GM18873 (cell line): Measurements from ENCODE around the gene NMUR1.
"Not testable (repeated sequence)": the region's sequence is repeated elsewhere in the genome, so short reads cannot be mapped to it uniquely, and the experiment has no call there.

ENCODE experiments used
- ATAC-seq: cut with Tn5 transposase; IDR thresholded peaks from one replicate; pipeline ENCODE4 v1.9.1; 2021; ENCODE audit warnings: mild to moderate bottlenecking, moderate library complexity, moderate number of reproducible peaks; ENCODE audit not compliant: unreplicated experiment, low FRiP score

The NMUR1 gene

GRCh38 chr2:231530099-231531011, at the start of gene NMUR1:
Gene NMUR1 (minus strand): TSS chr2:231530445. CDS start chr2:231530361, 84 bp downstream.
- ATAC-seq, result no peak

GRCh38 chr2:231579560-231579959, 49.3 kb upstream of the NMUR1 start:
- no peak for ATAC-seq

- not testable (repeated sequence) for ATAC-seq
These were observed 48.4 kb upstream of the NMUR1 start for GRCh38 chr2:231578655-231579054.

GRCh38 chr2:231576465-231576864, 46.2 kb upstream of the NMUR1 start:
- ATAC-seq, result no peak

- ATAC-seq, result no peak
These were observed 45.5 kb upstream of the NMUR1 start for GRCh38 chr2:231575612-231576256.

GRCh38 chr2:231573698-231574421, 43.6 kb upstream of the NMUR1 start:
- ATAC-seq, result no peak

GRCh38 chr2:231573096-231573495, 42.9 kb upstream of the NMUR1 start:
- no peak for ATAC-seq

- no peak for ATAC-seq
These were observed 41.5 kb upstream of the NMUR1 start for GRCh38 chr2:231571661-231572191.

- ATAC-seq, result not testable (repeated sequence)
These were observed 40.7 kb upstream of the NMUR1 start for GRCh38 chr2:231570915-231571314.

GRCh38 chr2:231568785-231569435, 38.7 kb upstream of the NMUR1 start:
- ATAC-seq, result no peak

- ATAC-seq, result no peak
These were observed 38.0 kb upstream of the NMUR1 start for GRCh38 chr2:231568098-231568784.

- ATAC-seq, result no peak
These were observed 36.9 kb upstream of the NMUR1 start for GRCh38 chr2:231567159-231567558.

- no peak for ATAC-seq
These were observed 35.8 kb upstream of the NMUR1 start for GRCh38 chr2:231565887-231566594.

- no peak for ATAC-seq
These were observed 33.2 kb upstream of the NMUR1 start for GRCh38 chr2:231563378-231563961.

- no peak for ATAC-seq
These were observed 27.4 kb upstream of the NMUR1 start for GRCh38 chr2:231557571-231558217.

- no peak for ATAC-seq
These were observed 26.7 kb upstream of the NMUR1 start for GRCh38 chr2:231556981-231557380.

- ATAC-seq, result not testable (repeated sequence)
These were observed 26.3 kb upstream of the NMUR1 start for GRCh38 chr2:231556496-231556895.
